NCI-H345 (cell line): Measurements from ENCODE around the gene HHATL.

Experiments
- DNase-seq: peaks from one replicate; lab custom pipeline; 2025; lab: John Stamatoyannopoulos, UW

The HHATL gene, protein sequence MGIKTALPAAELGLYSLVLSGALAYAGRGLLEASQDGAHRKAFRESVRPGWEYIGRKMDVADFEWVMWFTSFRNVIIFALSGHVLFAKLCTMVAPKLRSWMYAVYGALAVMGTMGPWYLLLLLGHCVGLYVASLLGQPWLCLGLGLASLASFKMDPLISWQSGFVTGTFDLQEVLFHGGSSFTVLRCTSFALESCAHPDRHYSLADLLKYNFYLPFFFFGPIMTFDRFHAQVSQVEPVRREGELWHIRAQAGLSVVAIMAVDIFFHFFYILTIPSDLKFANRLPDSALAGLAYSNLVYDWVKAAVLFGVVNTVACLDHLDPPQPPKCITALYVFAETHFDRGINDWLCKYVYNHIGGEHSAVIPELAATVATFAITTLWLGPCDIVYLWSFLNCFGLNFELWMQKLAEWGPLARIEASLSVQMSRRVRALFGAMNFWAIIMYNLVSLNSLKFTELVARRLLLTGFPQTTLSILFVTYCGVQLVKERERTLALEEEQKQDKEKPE

GRCh38 chr3:42702066-42702951 lies at the start of gene HHATL:
HHATL (minus strand) TSS chr3:42702798; CDS start chr3:42700826, 1,972 bp downstream.
- DNase-seq: no peak

DNA sequence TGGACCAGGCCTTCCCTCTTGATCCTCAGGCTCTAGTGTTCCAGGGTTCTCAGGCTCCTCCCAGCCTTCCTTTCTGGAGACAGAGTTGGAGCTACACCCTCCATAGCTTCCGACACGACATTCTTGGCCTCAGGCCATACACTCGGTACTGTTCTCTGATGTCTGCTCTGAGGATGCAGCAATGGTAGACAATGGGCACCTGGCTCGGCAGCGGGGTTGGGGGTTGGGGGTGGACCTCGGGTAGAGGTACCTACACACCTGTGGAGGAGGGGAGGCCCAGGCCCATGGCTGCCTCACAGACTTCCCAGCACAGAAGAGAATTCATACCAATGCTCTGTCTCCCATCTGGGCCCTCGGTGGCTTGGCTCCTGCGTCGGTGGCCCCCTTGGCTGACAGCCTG lies 49.0 kb upstream of the HHATL start:
- no peak for DNase-seq

DNA sequence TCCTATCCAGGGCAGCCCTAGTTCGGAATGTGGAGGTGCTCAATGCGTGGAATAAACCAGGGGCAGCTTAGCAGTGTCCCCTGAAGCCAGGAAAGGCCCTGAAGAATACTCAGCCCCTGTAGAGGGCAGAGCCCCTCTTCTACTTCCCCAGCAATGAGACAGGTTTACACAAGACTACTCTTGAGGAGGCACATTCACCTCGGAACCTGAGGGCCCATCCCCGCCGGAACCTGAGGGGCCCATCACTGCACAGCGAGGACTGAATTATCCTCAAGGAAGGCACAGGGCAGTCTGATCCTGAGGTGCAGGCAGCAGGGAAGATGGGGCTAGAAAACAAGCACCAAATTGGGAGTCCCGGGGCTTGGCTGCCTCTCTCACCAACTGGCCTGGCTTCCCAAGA lies 48.2 kb upstream of the HHATL start:
- DNase-seq: no peak

GRCh38 chr3:42749753-42750231 lies 47.2 kb upstream of the HHATL start:
- DNase-seq: no peak

DNA sequence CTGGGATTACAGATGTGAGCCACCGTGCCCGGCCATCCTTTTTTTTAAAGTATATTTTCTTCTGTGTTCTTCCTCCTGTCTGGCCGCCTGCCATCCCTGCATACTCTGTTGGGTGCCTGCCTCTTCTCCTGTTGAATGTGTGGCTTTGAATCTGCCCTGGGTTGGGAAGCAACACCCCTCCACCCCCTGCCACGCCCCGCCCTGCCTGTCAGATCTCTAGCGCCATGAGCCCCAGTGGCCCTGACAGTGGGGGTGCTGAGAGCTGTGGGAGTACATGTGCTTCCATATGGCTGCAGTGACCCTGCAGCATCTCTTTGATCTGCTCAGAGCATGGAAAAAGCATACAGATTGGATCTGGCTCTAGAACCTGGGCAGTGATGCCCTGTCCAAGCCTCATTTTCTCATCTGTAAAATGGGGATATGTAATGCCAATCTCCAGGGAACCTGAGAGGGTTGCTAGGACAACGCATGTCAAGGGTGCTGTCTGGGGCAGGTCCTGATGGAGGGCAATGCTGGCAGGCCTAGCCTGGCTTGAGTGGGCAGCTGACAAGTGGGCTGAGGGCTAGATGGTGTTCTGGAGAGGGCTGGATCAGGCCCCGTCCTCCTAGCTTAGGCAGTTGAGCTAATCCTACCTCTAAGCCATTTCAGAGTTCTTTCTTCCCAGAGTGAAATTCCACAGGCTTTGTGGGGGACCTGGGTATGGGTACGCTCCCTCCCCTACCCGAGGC lies 46.6 kb upstream of the HHATL start:
- DNase-seq: no peak

DNA sequence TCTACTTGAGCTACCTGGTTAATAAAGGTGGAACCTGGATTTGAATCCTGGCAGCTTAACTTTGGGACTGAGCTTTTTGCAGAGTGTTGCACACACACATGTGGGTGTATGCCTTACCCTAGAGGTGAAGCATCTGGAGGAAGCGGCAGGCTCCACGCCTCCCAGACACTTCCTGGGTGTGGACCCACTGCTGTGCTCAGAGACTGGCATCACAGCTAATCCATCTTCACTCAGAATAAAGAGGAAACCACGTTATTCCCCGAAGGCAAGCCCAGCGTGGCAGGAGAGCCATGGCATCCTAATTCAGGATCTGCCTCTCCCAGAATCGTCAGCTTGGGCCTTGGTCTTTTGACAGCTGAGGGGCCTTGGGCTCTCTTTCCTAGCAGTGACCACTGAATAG lies 45.0 kb upstream of the HHATL start:
- DNase-seq: no peak

DNA sequence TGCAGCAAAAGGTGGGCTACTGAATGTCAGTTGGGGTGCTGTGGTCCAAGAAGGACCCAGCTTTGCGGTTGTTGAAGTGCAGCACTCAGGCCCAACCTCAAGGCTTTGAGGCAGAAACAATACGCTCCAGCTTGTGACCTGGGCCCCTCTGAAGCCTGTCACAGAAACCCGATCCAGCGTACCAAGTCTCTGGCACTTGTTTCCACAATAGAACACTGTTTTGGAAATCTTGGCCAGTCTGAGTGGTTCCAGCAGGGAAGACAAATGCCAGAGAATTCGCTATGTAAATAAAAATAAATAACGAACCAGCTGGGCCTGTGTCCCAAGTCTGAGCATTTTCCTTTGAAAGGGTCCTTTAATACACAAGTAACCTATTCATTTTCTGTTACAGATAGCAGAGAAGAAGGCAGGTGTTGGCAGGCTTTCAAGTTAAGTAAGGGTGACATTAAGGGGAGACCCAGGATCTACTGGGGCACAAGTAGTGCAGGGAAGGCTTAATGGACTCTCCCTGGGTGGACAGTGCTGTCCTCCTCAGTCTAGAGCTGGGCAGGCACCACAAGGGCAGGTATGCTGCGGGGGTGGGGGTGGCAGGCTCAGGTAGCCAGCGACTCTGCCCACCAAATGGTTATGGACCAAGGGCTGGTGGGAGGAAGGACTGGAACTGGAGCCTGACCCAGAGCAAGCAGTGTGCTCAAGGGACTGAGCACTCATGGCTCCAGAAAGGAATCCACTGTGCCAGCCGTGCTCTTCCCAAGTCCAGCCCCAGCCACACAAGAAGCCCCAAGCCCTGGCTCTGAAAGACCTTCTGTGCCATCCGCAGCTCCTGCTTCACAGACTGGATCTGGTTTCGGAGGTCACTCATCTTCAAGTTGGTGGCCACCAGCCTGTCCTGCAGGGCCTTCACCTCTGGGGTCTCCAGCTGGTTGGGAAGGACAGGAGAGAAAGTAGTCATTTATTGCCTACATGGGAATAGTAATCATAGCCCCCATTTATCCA lies 44.2 kb upstream of the HHATL start:
- DNase-seq: no peak

GRCh38 chr3:42745776-42746454 lies 43.3 kb upstream of the HHATL start:
- DNase-seq: no peak

DNA sequence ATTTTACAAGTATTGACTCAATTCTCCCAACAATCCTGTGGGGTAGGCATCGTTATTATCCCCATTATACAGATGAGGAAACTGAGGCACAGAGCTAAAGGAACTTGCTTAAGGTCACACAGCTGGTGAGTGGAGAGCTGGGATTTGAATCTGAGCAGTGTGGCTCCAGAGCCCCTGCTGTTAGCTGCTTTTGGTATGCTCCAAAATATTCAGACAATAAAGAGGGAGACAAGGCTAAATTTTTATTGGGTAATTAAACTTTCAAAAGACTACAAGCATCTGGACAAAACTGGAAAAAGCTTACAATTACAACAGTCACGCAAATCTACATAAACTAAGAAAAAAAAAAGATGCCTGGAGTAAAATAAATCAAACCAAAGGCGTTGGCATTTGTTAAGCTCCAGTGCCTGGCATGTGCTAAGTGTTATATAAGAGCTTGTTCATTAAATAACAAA lies 42.7 kb upstream of the HHATL start:
- no peak for DNase-seq

DNA sequence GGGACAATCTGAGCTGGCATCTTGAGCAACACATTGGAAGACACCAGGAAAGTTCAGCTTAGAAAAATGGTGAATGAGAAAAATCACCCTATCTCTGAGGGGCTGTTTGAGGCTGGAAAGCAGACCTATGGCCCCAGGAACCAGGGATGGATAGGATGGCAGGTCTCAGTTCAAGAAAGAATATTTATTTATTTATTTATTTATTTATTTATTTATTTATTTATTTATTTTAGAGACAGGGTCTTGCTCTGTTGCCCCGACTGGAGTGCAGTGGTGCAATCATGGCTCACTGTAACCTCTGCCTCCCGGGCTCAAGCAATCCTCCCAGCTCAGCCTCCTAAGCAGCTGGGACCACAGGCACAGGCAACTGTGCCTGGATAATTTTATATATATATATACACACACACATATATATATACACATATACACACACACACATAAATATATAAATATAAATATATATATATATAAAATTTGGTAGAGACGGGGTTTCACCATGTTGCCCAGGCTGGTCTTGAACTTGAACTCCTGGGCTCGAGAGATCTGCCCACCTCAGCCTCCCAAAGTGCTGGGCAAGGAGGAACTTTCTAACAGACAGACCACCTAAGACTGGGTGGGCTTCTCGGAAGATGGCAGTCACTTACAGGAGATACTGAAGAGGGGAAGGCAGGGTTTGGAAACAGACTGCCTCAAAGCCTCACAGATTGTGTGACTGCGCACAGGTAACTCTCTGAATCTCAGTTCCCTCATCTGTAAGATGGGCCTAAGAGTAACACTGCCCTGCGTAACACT lies 40.8 kb upstream of the HHATL start:
- DNase-seq: no peak

DNA sequence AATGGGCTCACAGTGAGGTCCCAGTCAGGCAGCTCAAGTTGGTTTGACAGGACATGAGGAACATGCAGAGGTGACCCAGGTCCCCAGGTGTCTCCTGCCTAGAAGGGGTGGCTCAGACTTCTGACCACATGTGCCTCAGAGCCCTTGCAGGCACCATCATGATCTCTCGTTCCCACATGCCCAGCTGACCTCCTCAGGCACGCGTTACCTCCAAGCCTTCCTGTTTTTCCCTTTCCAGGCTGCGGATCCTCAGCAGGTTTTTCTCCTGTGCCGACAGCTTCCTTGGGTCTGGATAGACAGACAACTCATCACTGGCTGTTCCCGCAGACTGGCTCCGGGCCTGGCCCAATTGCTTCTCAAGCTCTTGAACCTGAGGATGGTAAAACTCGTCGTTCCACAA lies 40.1 kb upstream of the HHATL start:
- no peak for DNase-seq

DNA sequence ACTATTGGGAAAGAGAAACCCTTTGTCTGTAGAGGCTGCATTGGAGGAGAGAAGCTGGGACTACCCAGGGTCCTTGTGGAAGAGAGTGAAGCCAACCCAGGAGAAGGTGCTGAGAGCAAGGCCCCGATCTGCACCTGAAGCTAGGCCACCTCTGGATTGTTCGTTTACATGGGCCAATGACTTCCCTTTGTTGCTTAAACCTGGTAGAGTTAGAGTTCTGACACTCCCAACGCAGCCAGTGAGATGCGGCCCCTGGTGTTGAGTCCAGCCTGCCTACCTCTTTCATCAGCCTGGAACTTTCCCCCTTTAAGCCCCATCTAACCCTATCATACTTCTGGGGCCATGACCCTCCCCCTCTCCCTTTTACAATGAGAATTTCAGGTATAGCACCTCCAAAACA lies 39.7 kb upstream of the HHATL start:
- no peak for DNase-seq

GRCh38 chr3:42741796-42742195 lies 39.2 kb upstream of the HHATL start:
- DNase-seq: no peak

DNA sequence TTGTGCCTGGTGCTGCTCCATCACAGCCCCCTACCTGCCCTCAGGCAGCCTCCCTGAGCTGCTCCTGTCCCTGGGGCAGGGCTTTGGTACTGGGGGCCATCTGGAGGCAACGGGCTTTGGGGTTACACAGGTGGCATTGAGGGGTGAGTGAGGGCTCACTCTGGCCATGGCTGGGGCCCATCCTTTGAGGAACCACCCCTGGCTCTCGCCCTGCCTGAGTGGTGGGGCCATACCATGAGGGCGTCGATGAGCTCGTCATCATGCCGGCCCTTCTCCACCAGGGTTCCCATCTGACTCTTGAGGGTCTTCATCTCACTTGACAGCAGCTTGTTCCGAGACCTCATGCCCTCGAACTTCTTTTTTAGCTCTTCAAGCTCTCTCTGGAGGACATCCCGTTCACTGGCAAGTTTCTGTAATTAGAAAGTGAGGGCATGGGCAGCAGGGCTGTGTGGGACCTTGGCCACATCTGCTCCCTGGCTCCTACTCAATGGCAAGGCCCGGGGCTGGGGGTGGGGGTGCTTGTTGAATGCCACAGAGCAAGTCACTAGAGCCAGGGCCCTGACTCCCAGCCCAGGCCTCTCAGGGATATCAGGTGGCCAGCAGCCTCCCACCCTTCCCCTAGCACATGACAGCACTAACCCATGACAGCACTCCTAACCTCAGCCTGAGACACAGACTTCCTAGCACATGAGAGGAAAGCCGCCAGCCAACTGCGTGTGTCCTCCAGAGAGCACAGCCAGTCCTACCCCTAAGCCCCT lies 37.0 kb upstream of the HHATL start:
- no peak for DNase-seq

DNA sequence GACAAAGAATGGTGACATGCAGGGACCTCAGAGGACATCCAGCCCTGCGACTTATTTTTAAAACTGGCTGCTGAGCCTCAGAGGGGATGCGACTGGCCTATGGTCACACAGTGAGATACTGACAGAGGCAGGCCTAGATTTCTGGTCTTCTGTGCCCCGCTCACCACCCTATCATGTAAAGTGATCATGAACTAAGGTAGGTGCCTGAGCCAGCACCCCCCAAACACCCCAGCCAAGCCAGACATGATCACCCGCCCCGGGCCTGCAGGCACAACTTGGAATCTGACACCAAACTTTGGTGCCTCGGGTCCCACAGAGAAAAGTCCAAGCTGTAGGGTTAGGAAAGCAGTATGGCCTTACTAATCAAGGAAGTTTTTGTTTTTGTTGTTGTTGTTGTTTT lies 33.9 kb upstream of the HHATL start:
- no peak for DNase-seq

- DNase-seq: no peak
Measured at GRCh38 chr3:42736081-42736480, 33.5 kb upstream of the HHATL start.

DNA sequence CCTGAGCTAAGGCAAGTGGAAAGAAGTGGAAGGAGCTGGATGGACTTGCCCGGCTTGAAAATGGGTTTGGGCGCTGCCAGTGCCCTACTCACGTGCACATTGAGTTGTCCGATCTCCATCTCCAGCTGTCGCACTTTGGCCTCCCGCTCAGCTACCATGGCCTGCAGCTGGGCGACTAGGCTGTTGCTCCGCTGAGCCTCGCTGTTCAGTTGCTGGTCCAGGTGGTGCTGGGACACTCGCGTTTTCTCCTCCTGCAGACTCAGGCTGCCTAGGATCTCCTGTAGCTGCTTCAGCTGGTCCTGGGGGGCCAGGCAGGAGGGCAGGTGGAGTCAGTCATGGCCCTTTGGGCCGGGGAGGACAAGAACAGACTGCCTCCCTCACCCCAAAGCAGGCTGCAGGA lies 33.0 kb upstream of the HHATL start:
- no peak for DNase-seq

DNA sequence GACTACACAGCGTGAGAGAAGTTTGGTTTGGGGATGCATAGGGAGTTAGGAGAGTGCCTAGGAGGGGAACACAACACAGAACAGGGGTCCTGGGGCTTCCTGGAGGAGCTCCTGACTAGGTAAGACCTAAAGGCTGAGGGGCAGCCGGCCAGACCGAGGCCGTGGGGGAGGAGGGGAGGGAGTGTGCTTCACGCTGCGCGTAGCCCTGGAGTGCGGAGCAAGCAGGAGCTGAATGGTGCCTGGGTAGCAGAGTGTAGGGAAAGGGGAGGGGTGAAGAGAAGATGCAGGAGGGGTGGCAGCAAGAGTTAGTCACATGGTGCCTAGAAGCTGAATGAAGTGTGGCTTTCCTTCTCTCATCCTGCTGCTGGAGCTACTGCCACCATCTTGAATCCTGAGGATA lies 32.4 kb upstream of the HHATL start:
- DNase-seq: no peak
